Activated T-helper 2 cell treated with anti-CD3 and anti-CD28 coated beads, Interferon-gamma antibody, Interleukin-2, Interleukin-4, amounts not matched to agents 10 μg/mL and 5 μg/mL and 100 μg/mL, durations not matched to agents 14 hours and 24 hours and 36 hours (primary cell): Measurements from ENCODE around the gene MSRB3. TPM values are rescaled to one million over a fixed set of nuclear protein-coding genes. Genes with fewer than 3 reads are reported as not detected.
"Not testable (repeated sequence)": the region's sequence is repeated elsewhere in the genome, so short reads cannot be mapped to it uniquely, and the experiment has no call there.

Experiments
- DNase-seq: peaks from one replicate; pipeline ENCODE4 v3.0.0; 2021; ENCODE audit warnings: low spot score
- H3K27ac Mint-ChIP-seq: one replicate; pipeline ENCODE4 v1.8.0; 2021; ENCODE audit warnings: mixed read lengths
- H3K27me3 Mint-ChIP-seq: one replicate; pipeline ENCODE4 v1.8.0; 2021; ENCODE audit warnings: low read depth, mixed read lengths
- H3K36me3 Mint-ChIP-seq: one replicate; pipeline ENCODE4 v1.8.0; 2021; ENCODE audit warnings: low read depth, mixed read lengths
- H3K4me1 Mint-ChIP-seq: one replicate; pipeline ENCODE4 v1.8.0; 2021; ENCODE audit warnings: low read depth, mixed read lengths
- H3K4me3 Mint-ChIP-seq: one replicate; pipeline ENCODE4 v1.8.0; 2021; ENCODE audit warnings: low read depth, mild to moderate bottlenecking, moderate library complexity, mixed read lengths
- H3K9me3 Mint-ChIP-seq: one replicate; pipeline ENCODE4 v1.8.0; 2021; ENCODE audit warnings: mixed read lengths
- intact Hi-C: fragments of 100-400 bp; cut with micrococcal nuclease; formaldehyde crosslinking; loops from one replicate; pipeline ENCODE4 v1.15.1; 2023
- total RNA-seq: library from RNA; stranded (reverse); gene quantifications from 2 replicates; pipeline ENCODE4 v1.2.3, GENCODE V29; 2022

The MSRB3 gene
- total RNA-seq, 1 donor from 2014 or later = 0.18 TPM

GRCh38 chr12:65483891-65484516 is 205.5 kb downstream of the MSRB3 start:
- H3K27ac Mint-ChIP-seq, intact Hi-C loops, H3K27me3 Mint-ChIP-seq, H3K4me1 Mint-ChIP-seq, H3K36me3 Mint-ChIP-seq, DNase-seq, H3K4me3 Mint-ChIP-seq: not testable (repeated sequence)
- H3K9me3 Mint-ChIP-seq = peaks cover 23% of the 10 kb centered on the region

- intact Hi-C loops = no loop called here
- no peak overlapping the region for H3K27ac Mint-ChIP-seq
- no peaks in the 10 kb centered on the region for H3K4me1 Mint-ChIP-seq
Measured at GRCh38 chr12:65488197-65488596, 209.7 kb downstream of the MSRB3 start.

GRCh38 chr12:65490250-65490649 is 211.8 kb downstream of the MSRB3 start:
- no peaks in the 10 kb centered on the region for H3K4me1 Mint-ChIP-seq
- no peaks in the 10 kb centered on the region for H3K27me3 Mint-ChIP-seq
- H3K9me3 Mint-ChIP-seq = peaks cover 7% of the 10 kb centered on the region
- DNase-seq = no peak
- intact Hi-C loops = no loop called here
- H3K36me3 Mint-ChIP-seq = no peaks in the 10 kb centered on the region
- no peak overlapping the region for H3K4me3 Mint-ChIP-seq
- no peak overlapping the region for H3K27ac Mint-ChIP-seq

More at GRCh38 chr12:65488197-65488596, 209.7 kb downstream of the MSRB3 start:
- Mint-ChIP-seq H3K9me3 (peaks cover 16% of the 10 kb centered on the region), H3K4me3 (no peak overlapping the region), H3K36me3 (no peaks in the 10 kb centered on the region), H3K27me3 (no peaks in the 10 kb centered on the region)
- no peak for DNase-seq

GRCh38 chr12:65492998-65493912 is 214.8 kb downstream of the MSRB3 start:
- H3K27ac Mint-ChIP-seq = no peak overlapping the region
- no peak for DNase-seq
- intact Hi-C loops = no loop called here
- no peaks in the 10 kb centered on the region for H3K27me3 Mint-ChIP-seq
- no peak overlapping the region for H3K4me3 Mint-ChIP-seq
- H3K9me3 Mint-ChIP-seq = no peaks in the 10 kb centered on the region
- no peaks in the 10 kb centered on the region for H3K36me3 Mint-ChIP-seq
- H3K4me1 Mint-ChIP-seq = no peaks in the 10 kb centered on the region

GRCh38 chr12:65493913-65494245 is 215.4 kb downstream of the MSRB3 start:
- no peak for DNase-seq
- intact Hi-C loops = no loop called here
- no peaks in the 10 kb centered on the region for H3K4me1 Mint-ChIP-seq
- no peak overlapping the region for H3K27ac Mint-ChIP-seq
- no peaks in the 10 kb centered on the region for H3K9me3 Mint-ChIP-seq
- H3K27me3 Mint-ChIP-seq = no peaks in the 10 kb centered on the region
- H3K36me3 Mint-ChIP-seq = no peaks in the 10 kb centered on the region
- H3K4me3 Mint-ChIP-seq = no peak overlapping the region

GRCh38 chr12:65494537-65494936 is 216.1 kb downstream of the MSRB3 start:
- no peaks in the 10 kb centered on the region for H3K36me3 Mint-ChIP-seq
- no peaks in the 10 kb centered on the region for H3K27me3 Mint-ChIP-seq
- H3K27ac Mint-ChIP-seq = no peak overlapping the region
- intact Hi-C loops = no loop called here
- H3K4me3 Mint-ChIP-seq = no peak overlapping the region
- H3K4me1 Mint-ChIP-seq = no peaks in the 10 kb centered on the region
- DNase-seq = no peak
- H3K9me3 Mint-ChIP-seq = no peaks in the 10 kb centered on the region

GRCh38 chr12:65495233-65495632 is 216.8 kb downstream of the MSRB3 start:
- no peak for DNase-seq
- Mint-ChIP-seq H3K9me3 (no peaks in the 10 kb centered on the region), H3K27ac (no peak overlapping the region), H3K4me1 (no peaks in the 10 kb centered on the region), H3K4me3 (no peak overlapping the region), H3K36me3 (no peaks in the 10 kb centered on the region), H3K27me3 (no peaks in the 10 kb centered on the region)
- intact Hi-C loops = no loop called here

GRCh38 chr12:65496617-65497016 is 218.1 kb downstream of the MSRB3 start:
- H3K4me1 Mint-ChIP-seq = no peaks in the 10 kb centered on the region
- intact Hi-C loops = no loop called here
- DNase-seq = no peak
- no peak overlapping the region for H3K4me3 Mint-ChIP-seq
- H3K9me3 Mint-ChIP-seq = no peaks in the 10 kb centered on the region
- no peaks in the 10 kb centered on the region for H3K27me3 Mint-ChIP-seq
- no peak overlapping the region for H3K27ac Mint-ChIP-seq
- no peaks in the 10 kb centered on the region for H3K36me3 Mint-ChIP-seq

- Mint-ChIP-seq H3K27me3 (no peaks in the 10 kb centered on the region), H3K36me3 (no peaks in the 10 kb centered on the region), H3K4me3 (no peak overlapping the region), H3K4me1 (no peaks in the 10 kb centered on the region), H3K9me3 (no peaks in the 10 kb centered on the region), H3K27ac (no peak overlapping the region)
- intact Hi-C loops = no loop called here
- no peak for DNase-seq
Measured at GRCh38 chr12:65497660-65498059, 219.2 kb downstream of the MSRB3 start.

GRCh38 chr12:65499167-65499566 is 220.7 kb downstream of the MSRB3 start:
- Mint-ChIP-seq H3K36me3 (no peaks in the 10 kb centered on the region), H3K4me1 (no peaks in the 10 kb centered on the region), H3K4me3 (no peak overlapping the region), H3K27ac (no peak overlapping the region), H3K9me3 (no peaks in the 10 kb centered on the region), H3K27me3 (no peaks in the 10 kb centered on the region)
- intact Hi-C loops = no loop called here
- no peak for DNase-seq

GRCh38 chr12:65500091-65500900 is 221.8 kb downstream of the MSRB3 start:
- no peaks in the 10 kb centered on the region for H3K9me3 Mint-ChIP-seq
- no peak overlapping the region for H3K4me3 Mint-ChIP-seq
- H3K4me1 Mint-ChIP-seq = no peaks in the 10 kb centered on the region
- DNase-seq = no peak
- no peaks in the 10 kb centered on the region for H3K36me3 Mint-ChIP-seq
- no peak overlapping the region for H3K27ac Mint-ChIP-seq
- H3K27me3 Mint-ChIP-seq = no peaks in the 10 kb centered on the region
- intact Hi-C loops = no loop called here

- intact Hi-C loops = no loop called here
- no peak for DNase-seq
- no peaks in the 10 kb centered on the region for H3K36me3 Mint-ChIP-seq
- no peaks in the 10 kb centered on the region for H3K9me3 Mint-ChIP-seq
- H3K27me3 Mint-ChIP-seq = no peaks in the 10 kb centered on the region
- H3K4me3 Mint-ChIP-seq = no peak overlapping the region
- no peaks in the 10 kb centered on the region for H3K4me1 Mint-ChIP-seq
- no peak overlapping the region for H3K27ac Mint-ChIP-seq
Measured at GRCh38 chr12:65501093-65501621, 222.7 kb downstream of the MSRB3 start.
